Heart left ventricle (tissue), 13 donors: Measurements from ENCODE around the gene ELOA.

Experiments
- CTCF ChIP-seq, 12 donors: fragments of 200-600 bp; sonication (generic) in 4 of 12; IDR thresholded peaks; one replicate each; pipeline versions ENCODE4 v1.5.0 to v1.8.0; 2018 to 2022; ENCODE audit warnings: antibody characterized with exemption in 12 of 12, mild to moderate bottlenecking in 5 of 12
- POLR2A ChIP-seq, 2 donors: fragments of 450-650 bp; IDR thresholded peaks; one replicate each; pipeline ENCODE4 v1.6.1; 2017; ENCODE audit warnings: antibody characterized with exemption in 2 of 2, mild to moderate bottlenecking in 2 of 2, moderate library complexity in 2 of 2
- donor health status: ischemic (EF 13 %, LVEDD 7.1; RV severe dilation, severe dysfunction).
- donor health status: DM: no; HTN: yes; CAD: no.
- donor health status: DM: no; HTN: no; CAD: no.
- donor health status: ischemic (EF 25% LVEDD 6.9; RV normal size, moderate dysfunction).
- donor health status: ischemic (EF 25% LVEDD 5.7; RV mildly dilated, moderate dysfunction).
- donor health status: ischemic (EF 35%, LVEDD 5.7; RV mildly dilated, moderate dysfunction).
- donor health status: nonischemic (EF 11% LVEDD 7.7; RV severe dilation, severe dysfunction).
- donor health status: DM: yes; HTN: yes; CAD: no.
- donor health status: PGD.
- donor health status: ischemic (EF 29% LVEDD 5.4; RV normal size, mild dysfunction).
- donor health status: nonischemic (EF 23%, LVEDD 6.1; RV moderate dilation, normal function).

GRCh38 chr1:23776217-23776616 lies 32.9 kb downstream of the ELOA start:
- no peak for TF ChIP-seq CTCF (IDR thresholded peaks at IDR 0.05)
- TF ChIP-seq POLR2A (IDR thresholded peaks at IDR 0.05), result no peak
